Adrenal gland (tissue), 5 donors: Measurements from ENCODE around the gene TACC2.

Experiments used
- CTCF ChIP-seq, 6 experiments: fragments of 450-650 bp in 4 of 6; fragments of 200-600 bp in 2 of 6; sonication (generic) in 1 of 6; IDR thresholded peaks; 1 replicate in 5 of 6; 2 replicates in 1 of 6; pipeline versions ENCODE4 v1.5.1 to v1.8.0; 2016 to 2021; ENCODE audit warnings: antibody characterized with exemption in 6 of 6, mild to moderate bottlenecking in 2 of 6, moderate library complexity in 1 of 6
- POLR2A ChIP-seq, 2 donors: fragments of 450-650 bp; IDR thresholded peaks; one replicate each; pipeline ENCODE4 v1.6.1; 2017; ENCODE audit warnings: antibody characterized with exemption in 2 of 2, mild to moderate bottlenecking in 2 of 2, moderate library complexity in 1 of 2
- donor health status: DM: no; HTN: no; CAD: no.

GRCh38 chr10:122196218-122196617 lies 207.3 kb downstream of the TACC2 start:
- TF ChIP-seq CTCF (IDR thresholded peaks at IDR 0.05), result no peak
- TF ChIP-seq POLR2A (IDR thresholded peaks at IDR 0.05), result no peak
